Brain microvascular endothelial cell (primary cell): Measurements from ENCODE around the gene HAS3.

ENCODE experiments used
- DNase-seq: peaks from one replicate; pipeline ENCODE4 v3.0.0-alpha.2; 2020
- H3K27ac ChIP-seq: fragments of 250-450 bp; sonication (Bioruptor Pico); 2 replicates; pipeline ENCODE4 v1.5.1; 2020; ENCODE audit warnings: mild to moderate bottlenecking, moderate library complexity
- H3K27me3 ChIP-seq: fragments of 250-450 bp; sonication (Bioruptor Pico); replicated peaks from 2 replicates; pipeline ENCODE4 v1.5.1; 2020; ENCODE audit warnings: mild to moderate bottlenecking
- H3K36me3 ChIP-seq: fragments of 250-450 bp; sonication (Bioruptor Pico); replicated peaks from 2 replicates; pipeline ENCODE4 v1.5.1; 2020; ENCODE audit warnings: mild to moderate bottlenecking
- H3K4me3 ChIP-seq: 2 replicates; pipeline ENCODE4 v1.5.1; 2011; ENCODE audit warnings: low read depth, mild to moderate bottlenecking, control low read depth, low read length, moderate library complexity
- CTCF ChIP-seq: IDR thresholded peaks from 2 replicates; pipeline ENCODE4 v1.5.1; 2011; ENCODE audit warnings: low read depth, mild to moderate bottlenecking, moderate library complexity, low read length, control low read depth, inconsistent platforms; ENCODE audit errors: missing control alignments
- in situ Hi-C: cut with HindIII; loops from 2 replicates; pipeline ENCODE4 v1.10.0; 2017; ENCODE audit warnings: low sequenced_read_pairs, low pct_ligation_motif_present

HAS3 gene

GRCh38 chr16:69115837-69116236 lies 10.4 kb downstream of the HAS3 start:
- H3K4me3 ChIP-seq = no peak overlapping the region
- H3K27me3 ChIP-seq = no peaks in the 10 kb centered on the region
- no peak for TF ChIP-seq CTCF
- H3K27ac ChIP-seq = no peak overlapping the region
- peaks cover 33% of the 10 kb centered on the region for H3K36me3 ChIP-seq
- no peak for DNase-seq
- in situ Hi-C loops = loop anchor here (25.0 kb wide), 2 partner anchors 104 to 204 kb away; no protein-coding TSS in a partner anchor

GRCh38 chr16:69116256-69116875 lies 10.9 kb downstream of the HAS3 start:
- in situ Hi-C loops = loop anchor here (25.0 kb wide), 2 partner anchors 104 to 204 kb away; no protein-coding TSS in a partner anchor
- Histone ChIP-seq H3K36me3 (peaks cover 37% of the 10 kb centered on the region), H3K4me3 (no peak overlapping the region), H3K27me3 (no peaks in the 10 kb centered on the region), H3K27ac (no peak overlapping the region)
- TF ChIP-seq CTCF = no peak
- DNase-seq = no peak

- TF ChIP-seq CTCF = no peak
- H3K36me3 ChIP-seq = peaks cover 37% of the 10 kb centered on the region
- in situ Hi-C loops = loop anchor here (25.0 kb wide), 2 partner anchors 105 to 205 kb away; no protein-coding TSS in a partner anchor
- no peak overlapping the region for H3K27ac ChIP-seq
- DNase-seq = no peak
- H3K27me3 ChIP-seq = no peaks in the 10 kb centered on the region
- no peak overlapping the region for H3K4me3 ChIP-seq
Measured at GRCh38 chr16:69116906-69117305, 11.5 kb downstream of the HAS3 start.

- Histone ChIP-seq H3K4me3 (no peak overlapping the region), H3K27ac (no peak overlapping the region), H3K27me3 (no peaks in the 10 kb centered on the region), H3K36me3 (peaks cover 37% of the 10 kb centered on the region)
- no peak for TF ChIP-seq CTCF
- in situ Hi-C loops = loop anchor here (25.0 kb wide), 2 partner anchors 106 to 206 kb away; no protein-coding TSS in a partner anchor
- no peak for DNase-seq
Measured at GRCh38 chr16:69118468-69118867, 13.0 kb downstream of the HAS3 start.

- H3K27ac ChIP-seq = no peak overlapping the region
- in situ Hi-C loops = loop anchor here (25.0 kb wide), 2 partner anchors 107 to 207 kb away; no protein-coding TSS in a partner anchor
- H3K4me3 ChIP-seq = no peak overlapping the region
- H3K36me3 ChIP-seq = peaks cover 36% of the 10 kb centered on the region
- H3K27me3 ChIP-seq = no peaks in the 10 kb centered on the region
- DNase-seq = no peak
- TF ChIP-seq CTCF = no peak
Measured at GRCh38 chr16:69118994-69119393, 13.5 kb downstream of the HAS3 start.
